NOMO-1 treated with DMSO at 0.1 percent for 48 hours (cell line): Measurements from ENCODE around the gene HMCN2.

Experiments used
- DNase-seq: peaks from one replicate; lab custom pipeline; 2025; ENCODE audit not compliant: unreplicated experiment; lab: John Stamatoyannopoulos, UW

Gene HMCN2, protein sequence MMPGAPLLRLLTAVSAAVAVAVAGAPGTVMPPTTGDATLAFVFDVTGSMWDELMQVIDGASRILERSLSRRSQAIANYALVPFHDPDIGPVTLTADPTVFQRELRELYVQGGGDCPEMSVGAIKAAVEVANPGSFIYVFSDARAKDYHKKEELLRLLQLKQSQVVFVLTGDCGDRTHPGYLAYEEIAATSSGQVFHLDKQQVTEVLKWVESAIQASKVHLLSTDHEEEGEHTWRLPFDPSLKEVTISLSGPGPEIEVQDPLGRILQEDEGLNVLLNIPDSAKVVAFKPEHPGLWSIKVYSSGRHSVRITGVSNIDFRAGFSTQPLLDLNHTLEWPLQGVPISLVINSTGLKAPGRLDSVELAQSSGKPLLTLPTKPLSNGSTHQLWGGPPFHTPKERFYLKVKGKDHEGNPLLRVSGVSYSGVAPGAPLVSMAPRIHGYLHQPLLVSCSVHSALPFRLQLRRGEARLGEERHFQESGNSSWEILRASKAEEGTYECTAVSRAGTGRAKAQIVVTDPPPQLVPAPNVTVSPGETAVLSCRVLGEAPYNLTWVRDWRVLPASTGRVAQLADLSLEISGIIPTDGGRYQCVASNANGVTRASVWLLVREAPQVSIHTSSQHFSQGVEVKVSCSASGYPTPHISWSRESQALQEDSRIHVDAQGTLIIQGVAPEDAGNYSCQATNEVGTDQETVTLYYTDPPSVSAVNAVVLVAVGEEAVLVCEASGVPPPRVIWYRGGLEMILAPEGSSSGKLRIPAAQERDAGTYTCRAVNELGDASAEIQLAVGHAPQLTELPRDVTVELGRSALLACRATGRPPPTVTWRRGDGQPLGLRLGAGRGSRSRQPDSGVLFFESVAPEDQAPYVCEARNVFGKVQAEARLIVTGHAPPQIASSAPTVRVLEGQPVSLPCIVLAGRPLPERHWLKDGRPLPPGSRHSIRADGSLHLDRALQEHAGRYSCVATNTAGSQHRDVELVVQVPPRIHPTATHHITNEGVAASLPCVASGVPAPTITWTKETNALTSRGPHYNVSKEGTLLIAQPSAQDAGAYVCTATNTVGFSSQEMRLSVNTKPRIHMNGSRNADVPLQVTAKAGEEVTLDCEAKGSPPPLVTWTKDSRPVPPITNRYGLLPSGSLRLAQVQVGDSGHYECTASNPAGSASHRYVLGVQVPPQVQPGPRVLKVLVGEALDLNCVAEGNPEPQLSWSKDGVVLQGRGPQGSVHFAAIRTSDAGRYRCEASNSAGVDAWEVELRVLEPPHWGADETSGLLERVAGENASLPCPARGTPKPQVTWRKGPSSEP (N-terminal part only)

DNA sequence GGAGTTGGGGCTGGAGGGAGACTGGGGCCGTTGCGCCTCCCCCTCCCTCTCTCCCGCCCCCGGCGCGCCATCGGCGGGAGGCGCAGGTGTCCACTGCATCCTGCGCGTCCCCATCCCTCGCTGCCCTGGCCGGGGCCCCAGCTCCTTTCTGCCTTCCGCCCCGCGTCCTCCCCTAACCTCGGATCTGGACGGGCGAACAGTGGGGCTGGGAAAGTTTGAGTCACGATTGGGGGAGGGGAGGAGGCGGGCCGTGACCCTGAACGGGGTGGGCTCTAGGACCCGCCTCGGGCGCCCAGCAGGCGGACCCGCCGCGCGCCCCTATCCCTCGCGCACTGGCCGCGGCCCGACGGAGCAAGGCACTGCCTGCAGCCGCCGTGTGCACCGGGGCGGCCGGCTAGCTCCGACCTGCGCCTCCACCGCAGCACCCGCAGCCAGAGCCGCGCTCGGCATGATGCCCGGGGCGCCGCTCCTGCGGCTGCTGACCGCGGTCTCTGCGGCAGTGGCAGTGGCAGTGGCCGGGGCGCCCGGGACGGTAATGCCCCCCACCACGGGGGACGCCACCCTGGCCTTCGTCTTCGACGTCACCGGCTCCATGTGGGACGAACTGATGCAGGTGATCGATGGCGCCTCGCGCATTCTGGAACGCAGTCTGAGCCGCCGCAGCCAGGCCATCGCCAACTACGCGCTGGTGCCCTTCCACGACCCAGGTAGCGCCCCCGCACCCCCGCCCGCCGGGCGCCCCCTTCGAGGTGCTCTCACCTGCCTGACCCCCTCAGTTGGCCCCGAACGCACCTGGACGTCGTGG is at the start of gene HMCN2:
HMCN2 (plus strand) TSS at position 330 of the 805 bp plus-strand sequence; CDS start at position 449, 119 bp downstream.
- DNase-seq = peak; percentile 1

- DNase-seq = no peak
These were observed 47.7 kb upstream of the HMCN2 start for GRCh38 chr9:130217838-130218237.

DNA sequence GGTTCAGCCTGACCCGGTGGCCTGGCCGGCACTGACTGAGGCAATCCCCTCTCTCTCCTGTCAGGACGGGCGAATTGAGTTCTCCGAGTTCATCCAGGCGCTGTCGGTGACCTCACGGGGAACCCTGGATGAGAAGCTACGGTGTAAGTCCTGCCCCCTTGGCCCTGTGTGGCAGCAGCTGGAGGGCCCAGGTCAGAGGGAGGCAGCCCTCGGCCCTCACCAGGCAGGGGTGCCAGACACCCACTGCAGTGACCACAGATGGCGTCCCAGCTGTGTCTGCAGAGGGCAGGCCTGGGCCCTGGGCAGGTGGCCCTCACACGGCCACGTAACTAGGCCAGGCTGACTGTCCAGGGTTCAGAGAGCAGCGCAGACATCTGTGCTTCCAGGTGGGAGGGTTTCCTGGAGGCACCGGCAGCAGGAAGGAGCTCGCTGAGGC is 45.9 kb upstream of the HMCN2 start:
- DNase-seq = no peak

GRCh38 chr9:130220352-130220751 is 45.2 kb upstream of the HMCN2 start:
- DNase-seq = no peak

DNA sequence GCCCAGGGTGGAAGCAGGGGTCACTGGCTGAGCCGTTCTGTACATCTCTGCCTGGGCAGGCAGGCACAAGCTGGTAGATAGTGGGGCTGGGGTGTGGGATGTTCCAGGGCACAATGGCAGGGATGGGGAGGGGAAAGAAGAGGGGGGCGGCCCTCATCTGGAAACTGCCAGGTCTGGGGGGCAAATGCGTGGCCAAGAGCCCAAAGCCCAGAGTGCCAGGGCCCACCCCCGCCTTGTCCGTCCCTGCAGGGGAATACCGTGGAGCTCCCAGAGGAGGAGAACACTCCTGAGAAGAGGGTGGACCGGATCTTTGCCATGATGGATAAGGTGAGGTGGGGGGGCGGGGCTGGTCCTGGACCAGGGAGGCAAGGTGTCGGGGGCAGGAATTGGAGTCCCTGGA is 42.7 kb upstream of the HMCN2 start:
- no peak for DNase-seq

GRCh38 chr9:130225071-130225470 is 40.5 kb upstream of the HMCN2 start:
- no peak for DNase-seq

GRCh38 chr9:130225586-130225985 is 40.0 kb upstream of the HMCN2 start:
- no peak for DNase-seq

- DNase-seq = no peak
These were observed 39.4 kb upstream of the HMCN2 start for GRCh38 chr9:130226112-130226511.

DNA sequence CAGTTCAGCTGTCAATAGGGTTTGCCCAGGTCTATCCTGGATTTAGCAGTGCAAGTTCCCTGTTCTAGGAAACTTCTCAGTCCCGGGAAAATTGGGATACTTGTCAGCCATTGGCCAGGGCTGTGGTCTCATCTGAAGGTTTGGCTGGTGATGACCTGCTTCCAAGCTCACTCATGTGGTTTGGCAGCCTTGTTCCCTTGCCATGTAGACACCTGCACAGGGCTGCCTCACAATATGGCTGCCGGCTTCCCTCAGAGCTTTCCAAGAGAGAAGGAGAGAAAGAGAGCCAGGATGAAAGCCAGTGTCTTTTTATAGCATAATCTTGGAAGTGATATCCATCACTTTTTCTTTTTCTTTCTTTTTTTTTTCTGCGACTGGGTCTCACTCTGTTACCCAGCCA is 37.7 kb upstream of the HMCN2 start:
- DNase-seq = no peak

DNA sequence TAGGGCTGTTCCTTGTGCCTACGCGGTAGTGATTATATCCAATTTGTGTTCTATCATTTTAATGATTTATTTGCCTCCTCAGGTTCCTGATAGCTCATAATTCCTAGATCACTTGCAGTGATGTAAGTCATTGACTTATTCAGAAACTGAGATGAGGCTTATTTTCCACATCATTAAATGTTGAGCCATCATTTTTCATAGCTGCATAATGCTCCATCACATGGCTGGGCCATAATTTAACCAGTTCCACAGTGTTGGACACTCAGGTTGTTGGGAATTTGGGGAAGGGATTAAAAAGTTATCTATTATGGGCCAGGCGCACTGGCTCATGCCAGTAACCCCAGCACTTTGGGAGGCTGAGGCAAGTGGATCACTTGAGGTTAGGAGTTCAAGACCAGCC is 35.8 kb upstream of the HMCN2 start:
- no peak for DNase-seq

DNA sequence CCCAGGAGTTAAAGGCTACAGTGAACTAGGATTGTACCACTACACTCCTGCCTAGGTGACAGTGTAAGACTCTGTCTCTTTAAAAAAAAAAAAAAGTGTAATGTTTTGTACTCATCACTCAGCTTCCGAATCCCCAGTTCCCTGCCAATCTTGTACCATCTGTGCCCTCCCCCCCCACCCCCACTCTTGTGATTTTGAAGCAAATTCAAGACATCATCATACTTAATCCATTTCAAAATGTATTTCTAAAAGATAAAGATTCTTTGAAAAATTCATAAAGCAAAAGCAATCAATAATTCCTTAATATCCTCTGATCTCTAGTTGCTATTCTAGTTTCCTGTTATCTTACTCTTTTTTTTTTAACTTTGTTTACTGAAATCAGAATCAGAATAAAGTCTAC is 34.9 kb upstream of the HMCN2 start:
- DNase-seq = no peak

GRCh38 chr9:130232899-130233586 is 32.5 kb upstream of the HMCN2 start:
- no peak for DNase-seq

DNA sequence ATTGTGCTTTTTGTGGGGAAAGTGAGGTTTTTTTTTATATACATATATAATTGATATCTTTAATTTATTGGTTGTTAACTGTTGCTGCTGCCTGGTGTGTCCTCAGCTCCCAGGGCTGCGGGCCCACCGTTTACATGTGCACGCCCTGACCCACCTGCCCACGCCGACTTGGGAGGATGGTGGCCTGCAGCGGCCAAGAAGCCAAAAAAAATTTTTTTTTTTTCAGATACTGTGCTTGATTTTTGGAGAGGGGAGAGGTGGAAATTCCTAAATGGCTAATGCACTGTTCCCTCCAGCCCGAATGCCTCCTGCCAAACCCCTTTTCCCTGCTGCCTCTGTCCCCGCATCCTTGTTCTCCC is 32.0 kb upstream of the HMCN2 start:
- DNase-seq = no peak

DNA sequence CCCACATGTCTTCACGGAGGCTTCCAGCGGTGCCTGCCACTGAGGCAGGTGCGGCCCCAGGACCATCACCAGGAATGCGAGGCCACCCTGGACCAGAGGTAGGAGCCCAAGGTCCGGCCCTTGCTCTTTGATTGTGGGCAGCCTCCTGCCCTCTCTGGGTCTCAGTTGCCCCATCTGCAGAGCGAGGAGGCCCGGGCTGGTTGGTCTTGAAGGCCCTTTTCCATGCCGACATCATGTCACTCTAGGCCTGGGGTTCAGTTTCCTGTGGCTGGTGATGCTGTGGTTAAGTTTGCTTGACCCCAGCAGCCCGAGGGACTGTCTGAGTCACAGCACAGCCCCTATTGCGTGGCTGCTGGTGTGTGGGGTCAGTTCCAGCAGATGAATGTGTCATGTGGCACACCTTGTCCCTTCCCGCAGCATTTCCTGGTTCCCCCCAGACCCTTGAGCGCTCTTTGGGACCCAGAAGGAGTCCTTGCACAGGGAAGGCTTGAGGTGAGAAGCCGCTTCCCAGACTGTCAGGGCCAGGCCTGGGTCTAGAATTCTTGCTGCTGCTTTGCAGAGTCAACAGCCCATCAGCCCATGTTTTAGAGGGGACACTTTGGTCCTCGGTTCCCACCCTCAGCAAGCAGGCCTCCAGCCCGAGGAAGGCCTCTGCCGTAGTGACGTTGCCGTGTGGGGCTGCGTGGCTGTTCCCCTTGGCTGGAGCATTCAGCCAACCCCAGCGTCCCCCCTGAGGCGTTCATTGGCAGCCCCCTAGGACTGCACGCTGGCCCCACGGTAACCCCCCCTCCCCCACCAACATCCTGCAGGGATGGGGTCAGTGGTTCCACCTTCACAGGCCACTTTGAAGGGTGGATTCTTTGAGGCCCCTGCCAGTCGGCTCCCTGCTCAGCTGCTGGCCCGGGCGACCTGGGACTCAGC is 31.0 kb upstream of the HMCN2 start:
- DNase-seq = no peak

- peak; percentile 15 for DNase-seq
These were observed 29.8 kb upstream of the HMCN2 start for GRCh38 chr9:130235558-130236435.

DNA sequence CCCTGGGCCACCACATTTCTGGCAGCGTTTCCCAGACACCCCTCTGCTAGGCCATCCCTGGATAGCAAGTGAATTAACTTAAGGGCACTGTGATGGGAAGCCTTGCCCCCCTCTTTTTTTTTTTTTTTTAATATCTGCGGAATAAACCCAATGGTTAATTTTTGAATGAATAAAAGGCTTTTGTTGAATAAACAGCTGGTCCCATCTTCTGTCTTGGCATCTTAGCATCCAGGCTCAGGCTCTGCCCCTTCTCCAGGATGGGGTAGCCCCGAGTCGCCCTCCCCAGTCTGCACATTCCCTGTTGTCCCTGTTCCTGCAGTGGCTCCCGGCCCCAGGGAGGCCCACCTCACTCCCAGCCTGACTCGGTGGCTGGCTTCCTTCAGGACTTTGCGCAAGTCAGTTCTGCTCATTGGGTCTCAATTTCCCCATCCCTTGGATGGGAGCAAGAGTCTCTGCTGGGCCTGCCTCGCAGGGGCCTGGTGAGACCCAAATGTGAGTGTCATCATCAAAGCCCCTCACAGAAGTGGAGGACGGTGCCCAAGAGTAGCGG is 29.0 kb upstream of the HMCN2 start:
- no peak for DNase-seq

- DNase-seq = no peak
These were observed 28.5 kb upstream of the HMCN2 start for GRCh38 chr9:130237076-130237475.
